A549 (cell line): ENCODE data around the gene BLOC1S4. TPM values are rescaled to one million over a fixed set of nuclear protein-coding genes. Genes with fewer than 3 reads are reported as not detected.

ENCODE experiments used
- ATAC-seq, 2 experiments: fragments of 200-7000 bp in 1 of 2; fragments of >200 bp in 1 of 2; cut with Nextera tagmentation in 1 of 2; cut with Tn5 transposase in 1 of 2; 3 replicates each; pipeline versions ENCODE4 v1.8.0 to v1.9.1; 2018 to 2020; ENCODE audit warnings: mild to moderate bottlenecking in 1 of 2, moderate library complexity in 1 of 2
- CTCF ChIA-PET: fragments of 300-600 bp; sonication (Branson Sonifier 250); formaldehyde crosslinking; extraction: SDS; loops from one replicate; lab custom pipeline; 2021; ENCODE audit warnings: antibody characterized with exemption, inconsistent platforms; lab: Yijun Ruan, JAX
- POLR2A ChIA-PET: fragments of 350-600 bp; formaldehyde crosslinking; extraction: SDS; loops from one replicate; lab custom pipeline; 2021; ENCODE audit warnings: antibody characterized with exemption, inconsistent platforms; lab: Yijun Ruan, JAX
- DNase-seq, 2 experiments: peaks; one replicate each; pipeline versions ENCODE4 v3.0.0 to v3.0.0-alpha.2; 2011 to 2016; ENCODE audit warnings: low read depth in 1 of 2, low spot score in 1 of 2
- FAIRE-seq: peaks from 2 replicates; lab custom pipeline; 2011; peaks lifted over from hg19 to GRCh38; lab: Jason Lieb, UNC
- H3K27ac ChIP-seq, 2 experiments: fragments of >200 bp; sonication (Bioruptor Twin); formaldehyde crosslinking; 3 replicates each; pipeline ENCODE4 v1.5.1; 2016 to 2017
- H3K4me1 ChIP-seq: fragments of >200 bp; sonication (Bioruptor Twin); formaldehyde crosslinking; 3 replicates; pipeline ENCODE4 v1.6.1; 2016
- H3K4me2 ChIP-seq: fragments of >200 bp; sonication (Bioruptor Twin); formaldehyde crosslinking; 3 replicates; pipeline ENCODE4 v1.6.1; 2016
- H3K4me3 ChIP-seq: fragments of >200 bp; sonication (Bioruptor Twin); formaldehyde crosslinking; 3 replicates; pipeline ENCODE4 v1.5.1; 2016
- H3K9me3 ChIP-seq: fragments of >200 bp; sonication (Bioruptor Twin); formaldehyde crosslinking; 3 replicates; pipeline ENCODE4 v1.6.1; 2016
- BCL3 ChIP-seq: fragments of >200 bp; sonication (Bioruptor Twin); formaldehyde crosslinking; IDR thresholded peaks from 3 replicates; pipeline ENCODE4 v1.6.1; 2016
- BHLHE40 ChIP-seq: IDR thresholded peaks from 2 replicates; pipeline ENCODE4 v1.6.1; 2012; ENCODE audit warnings: low read depth, low read length, inconsistent platforms
- CBX2 ChIP-seq: fragments of 200-600 bp; sonication (generic); IDR thresholded peaks from 2 replicates; pipeline ENCODE4 v1.6.1; 2016; ENCODE audit warnings: low read depth, mild to moderate bottlenecking, borderline replicate concordance
- CBX8 ChIP-seq: fragments of 200-600 bp; sonication (generic); IDR thresholded peaks from 2 replicates; pipeline ENCODE4 v1.6.1; 2016
- CEBPB ChIP-seq, 2 experiments: fragments of >200 bp in 1 of 2; sonication (Bioruptor Twin) in 1 of 2; formaldehyde crosslinking in 1 of 2; IDR thresholded peaks; 2 replicates each; pipeline ENCODE4 v1.6.1; 2012 to 2016
- CHD2 ChIP-seq: fragments of 150-350 bp; IDR thresholded peaks from 2 replicates; pipeline ENCODE4 v1.6.1; 2014; ENCODE audit warnings: low read length; ENCODE audit not compliant: partially characterized antibody
- E2F6 ChIP-seq: IDR thresholded peaks from 2 replicates; pipeline ENCODE4 v1.6.1; 2012; ENCODE audit warnings: low read depth, borderline replicate concordance
- EHF ChIP-seq: fragments of 250-450 bp; sonication (Bioruptor Pico); IDR thresholded peaks from 2 replicates; pipeline ENCODE4 v1.5.0; 2020; ENCODE audit warnings: mild to moderate bottlenecking
- EHMT2 ChIP-seq: fragments of 200-600 bp; sonication (generic); IDR thresholded peaks from 2 replicates; pipeline ENCODE4 v1.6.1; 2016; ENCODE audit warnings: antibody characterized with exemption, low read depth, mild to moderate bottlenecking, moderate library complexity
- EP300 ChIP-seq, 2 experiments: fragments of >200 bp; sonication (Bioruptor Twin); formaldehyde crosslinking; IDR thresholded peaks; 2 replicates in 1 of 2; 3 replicates in 1 of 2; pipeline ENCODE4 v1.6.1; 2016 to 2017
- ESRRA ChIP-seq: fragments of 150-350 bp; IDR thresholded peaks from 2 replicates; pipeline ENCODE4 v1.6.1; 2014; ENCODE audit warnings: mild to moderate bottlenecking, low read length, borderline replicate concordance
- FOSB ChIP-seq: fragments of 250-450 bp; sonication (Bioruptor Pico); IDR thresholded peaks from 2 replicates; pipeline ENCODE4 v1.5.0; 2020; ENCODE audit warnings: mild to moderate bottlenecking, moderate library complexity
- FOSL2 ChIP-seq, 2 experiments: fragments of 450-650 bp in 1 of 2; fragments of >200 bp in 1 of 2; sonication (Bioruptor Twin) in 1 of 2; formaldehyde crosslinking; IDR thresholded peaks; 2 replicates each; pipeline versions ENCODE4 v1.5.0 to v1.6.1; 2016 to 2020; ENCODE audit warnings: mild to moderate bottlenecking in 1 of 2, moderate library complexity in 1 of 2
- GATA3 ChIP-seq: IDR thresholded peaks from 2 replicates; pipeline ENCODE4 v1.6.1; 2012; ENCODE audit warnings: borderline replicate concordance
- HES2 ChIP-seq: fragments of >200 bp; sonication (Bioruptor Twin); formaldehyde crosslinking; IDR thresholded peaks from 2 replicates; pipeline ENCODE4 v1.6.1; 2016
- HEYL ChIP-seq: fragments of 250-450 bp; sonication (Bioruptor Pico); IDR thresholded peaks from 2 replicates; pipeline ENCODE4 v1.8.0; 2021; ENCODE audit warnings: mild to moderate bottlenecking, moderate library complexity
- HOXA7 ChIP-seq: fragments of 250-450 bp; sonication (Bioruptor Pico); IDR thresholded peaks from 2 replicates; pipeline ENCODE4 v1.5.0; 2020; ENCODE audit warnings: mild to moderate bottlenecking, moderate library complexity
- HOXB13 ChIP-seq: fragments of 250-450 bp; sonication (Bioruptor Pico); IDR thresholded peaks from 2 replicates; pipeline ENCODE4 v1.5.0; 2020; ENCODE audit warnings: low read depth, mild to moderate bottlenecking, moderate library complexity
- HOXB5 ChIP-seq: fragments of 250-450 bp; sonication (Bioruptor Pico); IDR thresholded peaks from 2 replicates; pipeline ENCODE4 v1.5.0; 2020; ENCODE audit warnings: mild to moderate bottlenecking, moderate library complexity
- JUN ChIP-seq, 2 experiments: fragments of >200 bp; sonication (Bioruptor Twin); formaldehyde crosslinking; IDR thresholded peaks; 2 replicates in 1 of 2; 3 replicates in 1 of 2; pipeline ENCODE4 v1.6.1; 2016 to 2017
- MAZ ChIP-seq: fragments of 150-350 bp; IDR thresholded peaks from 2 replicates; pipeline ENCODE4 v1.6.1; 2014; ENCODE audit warnings: antibody characterized with exemption, low read depth, low read length, borderline replicate concordance
- MYC ChIP-seq: IDR thresholded peaks from 2 replicates; pipeline ENCODE4 v1.6.1; 2012; ENCODE audit warnings: mild to moderate bottlenecking, inconsistent platforms, low read length, improper control_type of control experiment, borderline replicate concordance
- NFE2L2 ChIP-seq: fragments of 150-350 bp; conservative IDR thresholded peaks from 2 replicates; pipeline ENCODE4 v1.6.1; 2014; ENCODE audit warnings: low read length
- NPAS2 ChIP-seq: fragments of 250-450 bp; sonication (Bioruptor Pico); IDR thresholded peaks from 2 replicates; pipeline ENCODE4 v1.8.0; 2022; ENCODE audit warnings: mild to moderate bottlenecking, moderate library complexity, borderline replicate concordance
- NR3C1 ChIP-seq: fragments of >200 bp; sonication (Bioruptor Twin); formaldehyde crosslinking; IDR thresholded peaks from 3 replicates; pipeline ENCODE4 v1.6.1; 2017
- PHF8 ChIP-seq: fragments of 200-600 bp; sonication (generic); IDR thresholded peaks from 2 replicates; pipeline ENCODE4 v1.6.1; 2016; ENCODE audit warnings: low read depth, mild to moderate bottlenecking, antibody characterized with exemption, moderate library complexity, borderline replicate concordance
- POLR2A ChIP-seq: IDR thresholded peaks from 2 replicates; pipeline ENCODE4 v1.6.1; 2012; ENCODE audit warnings: mild to moderate bottlenecking, low read length
- RARB ChIP-seq: fragments of 250-450 bp; sonication (Bioruptor Pico); IDR thresholded peaks from 2 replicates; pipeline ENCODE4 v1.8.0; 2021; ENCODE audit warnings: mild to moderate bottlenecking, moderate library complexity
- RCOR1 ChIP-seq: fragments of 150-350 bp; IDR thresholded peaks from 2 replicates; pipeline ENCODE4 v1.6.1; 2014; ENCODE audit warnings: antibody characterized with exemption, low read length, low read depth
- RNF2 ChIP-seq: fragments of 200-600 bp; sonication (generic); IDR thresholded peaks from 2 replicates; pipeline ENCODE4 v1.6.1; 2016; ENCODE audit warnings: low read depth, mild to moderate bottlenecking, antibody characterized with exemption, moderate library complexity, borderline replicate concordance
- SMC3 ChIP-seq: fragments of >200 bp; sonication (Bioruptor Twin); formaldehyde crosslinking; IDR thresholded peaks from 3 replicates; pipeline ENCODE4 v1.6.1; 2018; ENCODE audit warnings: inconsistent platforms
- TFCP2L1 ChIP-seq: fragments of 250-450 bp; sonication (Bioruptor Pico); IDR thresholded peaks from 2 replicates; pipeline ENCODE4 v1.5.0; 2021; ENCODE audit warnings: mild to moderate bottlenecking
- ZC3H11A ChIP-seq: fragments of 450-650 bp; IDR thresholded peaks from 2 replicates; pipeline ENCODE4 v1.6.1; 2014; ENCODE audit warnings: antibody characterized with exemption, mild to moderate bottlenecking
- ZFP36 ChIP-seq: fragments of 450-650 bp; IDR thresholded peaks from 2 replicates; pipeline ENCODE4 v1.6.1; 2014; ENCODE audit warnings: borderline replicate concordance; ENCODE audit not compliant: partially characterized antibody
- WGBS: methylation state at CpG from one replicate; pipeline ENCODE4 v1.1.6; 2017; ENCODE audit errors: missing lambda C conversion rate; 5-methylcytosine and 5-hydroxymethylcytosine counted together
- polyA plus RNA-seq, 4 experiments: library from polyadenylated mRNA; depleted of rRNA in 3 of 4; stranded (reverse); fragments of >200 nt; fragmentation: RNase III in 1 of 4; extraction: RNeasy Plus Mini Kit Qiagen cat#74134 plus additional on column Dnase treatment in 1 of 4; gene quantifications; 2 replicates in 3 of 4; 3 replicates in 1 of 4; pipeline ENCODE4 v1.2.3, GENCODE V29; 2011 to 2017
- TF ChIP-seq, protein P1 (sequence below): fragments of >200 bp; sonication (Bioruptor Twin); formaldehyde crosslinking; IDR thresholded peaks from 3 replicates; pipeline ENCODE4 v1.5.1; 2016

The BLOC1S4 gene
- polyA plus RNA-seq, 2 of the 4 experiments (the other 2 are of a cell fraction): 13.2 to 13.9 TPM

GRCh38 chr4:6695660-6696610 is 20.0 kb upstream of the BLOC1S4 start:
- Histone ChIP-seq H3K4me1 (peaks cover 45% of the 10 kb centered on the region), H3K4me3 (peak overlapping the region; percentile 39; the same call in 2 of the 3 replicates), H3K9me3 (no peaks in the 10 kb centered on the region), H3K27ac (peak overlapping the region; percentile 84 to 88), H3K4me2 (peak overlapping the region; percentile 81)
- CTCF ChIA-PET: interaction anchor here (0.8 to 3.0 kb wide), 7 partner anchors 13 to 178 kb away, joined by 3 to 11 read pairs (median 5); partner anchors contain the start of gene MRFAP1L1
- ATAC-seq: peak; percentile 89 to 90
- DNase-seq: peak; percentile 46 to 90
- no peak for FAIRE-seq
- POLR2A ChIA-PET: interaction anchor here (0.9 to 1.8 kb wide), 2 partner anchors 22 to 55 kb away, joined by 6 to 8 read pairs; partner anchors contain the start of gene MRFAP1
- WGBS: 6% methylated on average over 16 of the region's 18 CpGs
- no peak for TF ChIP-seq ESRRA
- TF ChIP-seq HOXB5: no peak
- no peak for TF ChIP-seq EHMT2
- no peak for TF ChIP-seq TFCP2L1 (CRISPR knock-in tag)
- no peak for TF ChIP-seq FOSL2 (IDR thresholded peaks at IDR 0.05)
- peak; percentile 55 for TF ChIP-seq FOSL2 (CRISPR knock-in tag; IDR thresholded peaks at IDR 0.05)
- TF ChIP-seq ZC3H11A: no peak
- no peak for TF ChIP-seq RNF2
- TF ChIP-seq FOSB (CRISPR knock-in tag): no peak
- no peak for TF ChIP-seq CHD2
- TF ChIP-seq, protein P1, sequence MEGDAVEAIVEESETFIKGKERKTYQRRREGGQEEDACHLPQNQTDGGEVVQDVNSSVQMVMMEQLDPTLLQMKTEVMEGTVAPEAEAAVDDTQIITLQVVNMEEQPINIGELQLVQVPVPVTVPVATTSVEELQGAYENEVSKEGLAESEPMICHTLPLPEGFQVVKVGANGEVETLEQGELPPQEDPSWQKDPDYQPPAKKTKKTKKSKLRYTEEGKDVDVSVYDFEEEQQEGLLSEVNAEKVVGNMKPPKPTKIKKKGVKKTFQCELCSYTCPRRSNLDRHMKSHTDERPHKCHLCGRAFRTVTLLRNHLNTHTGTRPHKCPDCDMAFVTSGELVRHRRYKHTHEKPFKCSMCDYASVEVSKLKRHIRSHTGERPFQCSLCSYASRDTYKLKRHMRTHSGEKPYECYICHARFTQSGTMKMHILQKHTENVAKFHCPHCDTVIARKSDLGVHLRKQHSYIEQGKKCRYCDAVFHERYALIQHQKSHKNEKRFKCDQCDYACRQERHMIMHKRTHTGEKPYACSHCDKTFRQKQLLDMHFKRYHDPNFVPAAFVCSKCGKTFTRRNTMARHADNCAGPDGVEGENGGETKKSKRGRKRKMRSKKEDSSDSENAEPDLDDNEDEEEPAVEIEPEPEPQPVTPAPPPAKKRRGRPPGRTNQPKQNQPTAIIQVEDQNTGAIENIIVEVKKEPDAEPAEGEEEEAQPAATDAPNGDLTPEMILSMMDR: no peak
- 0 out of 3 replicates have a peak, but pooled peaks have one; percentile 14 for TF ChIP-seq SMC3
- peak; percentile 52 for TF ChIP-seq GATA3
- no peak for TF ChIP-seq POLR2A
- no peak for TF ChIP-seq MYC
- TF ChIP-seq HES2: peak; percentile 60; the same call in 1 of the 2 replicates
- TF ChIP-seq ZFP36: no peak
- TF ChIP-seq RCOR1: no peak
- no peak for TF ChIP-seq MAZ
- TF ChIP-seq E2F6: no peak
- no peak for TF ChIP-seq NR3C1
- no peak for TF ChIP-seq HOXB13 (CRISPR knock-in tag)
- TF ChIP-seq HEYL (CRISPR knock-in tag): no peak
- peak; percentile 92 to 97 for TF ChIP-seq CEBPB (IDR thresholded peaks at IDR 0.05)
- TF ChIP-seq EP300 (IDR thresholded peaks at IDR 0.05): 0 out of 5 replicates have a peak, but pooled peaks of 1 of the 2 experiments have one; percentile 43
- no peak for TF ChIP-seq PHF8
- TF ChIP-seq CBX8: no peak
- TF ChIP-seq JUN (IDR thresholded peaks at IDR 0.05): peak; percentile 59 to 66; a peak in 2 of 5 replicates
- TF ChIP-seq NFE2L2: no peak
- no peak for TF ChIP-seq BHLHE40
- no peak for TF ChIP-seq RARB (CRISPR knock-in tag)
- no peak for TF ChIP-seq CBX2
- no peak for TF ChIP-seq NPAS2 (CRISPR knock-in tag)
- no peak for TF ChIP-seq BCL3
- no peak for TF ChIP-seq EHF
- TF ChIP-seq HOXA7: no peak
